GM06990 (cell line): ENCODE measurements around the gene PRICKLE2.

Source experiments
- DNase-seq: peaks from one replicate; pipeline ENCODE4 v3.0.0-alpha.2; 2011; ENCODE audit not compliant: insufficient read length; ENCODE audit errors: extremely low read depth
- H3K27me3 ChIP-seq: replicated peaks from 2 replicates; pipeline ENCODE4 v1.6.0; 2011; ENCODE audit warnings: low read length; ENCODE audit not compliant: control insufficient read depth, insufficient read depth
- H3K36me3 ChIP-seq: 2 replicates; pipeline ENCODE4 v1.5.1; 2011; ENCODE audit warnings: low read length; ENCODE audit not compliant: control insufficient read depth, insufficient read depth
- H3K4me3 ChIP-seq: replicated peaks from 2 replicates; pipeline ENCODE4 v1.5.1; 2011; ENCODE audit warnings: low read depth, mild to moderate bottlenecking, control low read depth, low read length
- TF ChIP-seq, protein P1 (sequence below): IDR thresholded peaks from 2 replicates; pipeline ENCODE4 v1.5.1; 2011; ENCODE audit warnings: low read length, control low read depth, mild to moderate bottlenecking, inconsistent platforms; ENCODE audit not compliant: insufficient read depth, poor library complexity, severe bottlenecking

The PRICKLE2 gene

DNA sequence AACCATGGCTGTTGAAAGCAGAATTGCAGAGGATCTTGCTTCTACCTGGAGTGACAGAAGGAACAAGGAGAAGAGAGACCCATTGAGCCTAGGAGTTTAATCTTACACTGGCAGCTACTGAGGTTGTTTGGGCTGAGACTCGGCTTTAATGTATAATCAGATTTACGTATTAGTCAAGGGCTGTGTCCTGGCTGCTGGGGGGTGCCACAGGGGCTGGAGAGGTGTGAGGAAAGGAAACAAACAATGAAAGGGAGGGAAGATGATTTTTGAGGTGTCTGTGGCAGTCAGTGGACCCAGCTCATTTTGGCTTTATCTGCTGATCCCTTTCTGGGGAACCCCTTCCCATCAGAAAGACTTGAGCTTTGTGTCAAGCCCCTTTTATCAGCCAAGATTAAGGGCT lies 95.7 kb downstream of the PRICKLE2 start:
- Histone ChIP-seq H3K36me3 (no peaks in the 10 kb centered on the region), H3K27me3 (no peaks in the 10 kb centered on the region), H3K4me3 (no peak overlapping the region)
- TF ChIP-seq, protein P1, sequence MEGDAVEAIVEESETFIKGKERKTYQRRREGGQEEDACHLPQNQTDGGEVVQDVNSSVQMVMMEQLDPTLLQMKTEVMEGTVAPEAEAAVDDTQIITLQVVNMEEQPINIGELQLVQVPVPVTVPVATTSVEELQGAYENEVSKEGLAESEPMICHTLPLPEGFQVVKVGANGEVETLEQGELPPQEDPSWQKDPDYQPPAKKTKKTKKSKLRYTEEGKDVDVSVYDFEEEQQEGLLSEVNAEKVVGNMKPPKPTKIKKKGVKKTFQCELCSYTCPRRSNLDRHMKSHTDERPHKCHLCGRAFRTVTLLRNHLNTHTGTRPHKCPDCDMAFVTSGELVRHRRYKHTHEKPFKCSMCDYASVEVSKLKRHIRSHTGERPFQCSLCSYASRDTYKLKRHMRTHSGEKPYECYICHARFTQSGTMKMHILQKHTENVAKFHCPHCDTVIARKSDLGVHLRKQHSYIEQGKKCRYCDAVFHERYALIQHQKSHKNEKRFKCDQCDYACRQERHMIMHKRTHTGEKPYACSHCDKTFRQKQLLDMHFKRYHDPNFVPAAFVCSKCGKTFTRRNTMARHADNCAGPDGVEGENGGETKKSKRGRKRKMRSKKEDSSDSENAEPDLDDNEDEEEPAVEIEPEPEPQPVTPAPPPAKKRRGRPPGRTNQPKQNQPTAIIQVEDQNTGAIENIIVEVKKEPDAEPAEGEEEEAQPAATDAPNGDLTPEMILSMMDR = no peak
- no peak for DNase-seq

GRCh38 chr3:64129106-64129505 lies 96.2 kb downstream of the PRICKLE2 start:
- TF ChIP-seq, protein P1 = no peak
- no peaks in the 10 kb centered on the region for H3K27me3 ChIP-seq
- no peak for DNase-seq
- H3K36me3 ChIP-seq = no peaks in the 10 kb centered on the region
- H3K4me3 ChIP-seq = no peak overlapping the region

DNA sequence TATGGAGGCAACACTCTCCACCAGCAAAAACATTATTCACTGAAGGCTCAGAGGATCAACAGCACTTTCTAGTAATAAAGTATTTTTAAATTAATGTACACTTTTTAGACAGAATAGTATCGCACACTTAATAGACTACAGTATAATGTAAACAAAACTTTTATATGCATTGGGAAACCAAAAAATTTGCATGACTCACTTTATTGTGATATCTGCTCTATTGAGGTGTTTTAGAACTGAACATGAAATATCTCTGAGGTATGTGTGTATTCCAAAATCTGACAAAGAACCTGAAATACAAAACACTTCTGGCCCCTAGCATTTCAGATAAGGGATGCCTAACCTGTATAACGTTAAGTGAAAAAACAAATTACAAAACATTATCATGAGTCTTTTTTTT lies 99.7 kb downstream of the PRICKLE2 start:
- TF ChIP-seq, protein P1 = no peak
- H3K4me3 ChIP-seq = no peak overlapping the region
- H3K36me3 ChIP-seq = no peaks in the 10 kb centered on the region
- H3K27me3 ChIP-seq = no peaks in the 10 kb centered on the region
- no peak for DNase-seq

DNA sequence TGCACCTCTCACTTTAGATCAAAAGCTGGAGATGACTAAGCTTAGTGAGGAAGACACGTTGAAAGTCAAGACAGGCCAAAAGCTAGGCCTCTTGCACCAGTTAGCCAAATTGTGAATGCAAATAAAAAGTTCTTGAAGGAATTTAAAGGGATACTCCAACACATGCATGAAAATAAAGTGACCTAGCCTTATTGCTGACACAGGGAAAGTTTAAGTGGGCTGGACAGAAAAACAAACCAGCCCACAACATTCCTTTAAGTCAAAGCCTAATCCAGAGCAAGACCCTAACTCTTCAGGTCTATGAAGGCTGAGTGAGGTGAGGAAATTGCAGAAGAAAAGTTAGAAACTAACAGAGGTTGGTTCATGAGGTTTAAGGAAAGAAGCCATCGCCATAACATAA lies 101.3 kb downstream of the PRICKLE2 start:
- Histone ChIP-seq H3K4me3 (no peak overlapping the region), H3K27me3 (no peaks in the 10 kb centered on the region), H3K36me3 (no peaks in the 10 kb centered on the region)
- TF ChIP-seq, protein P1 = no peak
- no peak for DNase-seq

GRCh38 chr3:64122476-64122875 lies 102.8 kb downstream of the PRICKLE2 start:
- Histone ChIP-seq H3K27me3 (no peaks in the 10 kb centered on the region), H3K4me3 (no peak overlapping the region), H3K36me3 (no peaks in the 10 kb centered on the region)
- no peak for DNase-seq
- TF ChIP-seq, protein P1 = no peak

- DNase-seq = no peak
- TF ChIP-seq, protein P1 = no peak
- Histone ChIP-seq H3K4me3 (no peak overlapping the region), H3K36me3 (no peaks in the 10 kb centered on the region), H3K27me3 (no peaks in the 10 kb centered on the region)
Observed at GRCh38 chr3:64121750-64122311, 103.4 kb downstream of the PRICKLE2 start.
